Brain microvascular endothelial cell (primary cell): Measurements from ENCODE around the gene KITLG.

Source experiments
- DNase-seq: peaks from one replicate; pipeline ENCODE4 v3.0.0-alpha.2; 2020
- H3K27ac ChIP-seq: fragments of 250-450 bp; sonication (Bioruptor Pico); 2 replicates; pipeline ENCODE4 v1.5.1; 2020; ENCODE audit warnings: mild to moderate bottlenecking, moderate library complexity
- H3K27me3 ChIP-seq: fragments of 250-450 bp; sonication (Bioruptor Pico); replicated peaks from 2 replicates; pipeline ENCODE4 v1.5.1; 2020; ENCODE audit warnings: mild to moderate bottlenecking
- H3K36me3 ChIP-seq: fragments of 250-450 bp; sonication (Bioruptor Pico); replicated peaks from 2 replicates; pipeline ENCODE4 v1.5.1; 2020; ENCODE audit warnings: mild to moderate bottlenecking
- H3K4me3 ChIP-seq: 2 replicates; pipeline ENCODE4 v1.5.1; 2011; ENCODE audit warnings: low read depth, mild to moderate bottlenecking, control low read depth, low read length, moderate library complexity
- CTCF ChIP-seq: IDR thresholded peaks from 2 replicates; pipeline ENCODE4 v1.5.1; 2011; ENCODE audit warnings: low read depth, mild to moderate bottlenecking, moderate library complexity, low read length, control low read depth, inconsistent platforms; ENCODE audit errors: missing control alignments
- in situ Hi-C: cut with HindIII; loops from 2 replicates; pipeline ENCODE4 v1.10.0; 2017; ENCODE audit warnings: low sequenced_read_pairs, low pct_ligation_motif_present

KITLG gene

GRCh38 chr12:88530868-88531267 is 49.4 kb downstream of the KITLG start:
- no peak for TF ChIP-seq CTCF
- no peak for DNase-seq
- in situ Hi-C loops = no loop called here
- Histone ChIP-seq H3K27me3 (no peaks in the 10 kb centered on the region), H3K36me3 (peaks cover 2% of the 10 kb centered on the region), H3K27ac (no peak overlapping the region), H3K4me3 (no peak overlapping the region)

- no peak overlapping the region for H3K27ac ChIP-seq
- in situ Hi-C loops = no loop called here
- H3K4me3 ChIP-seq = no peak overlapping the region
- TF ChIP-seq CTCF = no peak
- H3K27me3 ChIP-seq = no peaks in the 10 kb centered on the region
- DNase-seq = no peak
- H3K36me3 ChIP-seq = peaks cover 2% of the 10 kb centered on the region
Measured at GRCh38 chr12:88529531-88530488, 50.5 kb downstream of the KITLG start.

- DNase-seq = no peak
- Histone ChIP-seq H3K36me3 (peaks cover 2% of the 10 kb centered on the region), H3K27me3 (no peaks in the 10 kb centered on the region), H3K4me3 (no peak overlapping the region), H3K27ac (no peak overlapping the region)
- in situ Hi-C loops = no loop called here
- TF ChIP-seq CTCF = no peak
Measured at GRCh38 chr12:88522961-88523360, 57.3 kb downstream of the KITLG start.

- DNase-seq = no peak
- Histone ChIP-seq H3K4me3 (no peak overlapping the region), H3K36me3 (no peaks in the 10 kb centered on the region), H3K27me3 (no peaks in the 10 kb centered on the region), H3K27ac (no peak overlapping the region)
- in situ Hi-C loops = no loop called here
- TF ChIP-seq CTCF = no peak
Measured at GRCh38 chr12:88520436-88520820, 59.8 kb downstream of the KITLG start.

GRCh38 chr12:88519802-88520435 is 60.4 kb downstream of the KITLG start:
- in situ Hi-C loops = no loop called here
- Histone ChIP-seq H3K36me3 (no peaks in the 10 kb centered on the region), H3K27me3 (no peaks in the 10 kb centered on the region), H3K4me3 (no peak overlapping the region), H3K27ac (no peak overlapping the region)
- no peak for DNase-seq
- TF ChIP-seq CTCF = no peak
